HG03159 (cell line): ENCODE results near the gene ARPC4.

Experiments used
- ATAC-seq: cut with Tn5 transposase; IDR thresholded peaks from one replicate; pipeline ENCODE4 v1.9.1; 2021; ENCODE audit warnings: mild to moderate bottlenecking, moderate library complexity; ENCODE audit not compliant: unreplicated experiment

ARPC4 gene

GRCh38 chr3:9792405-9793160 is at the start of gene ARPC4, which contains the start of gene TADA3:
Gene ARPC4 (plus strand): TSS chr3:9793082. CDS start chr3:9793122, 40 bp downstream.
Gene TADA3 (minus strand): TSS chr3:9792473. CDS start chr3:9791466, 1,007 bp downstream.
- peak; percentile 85 for ATAC-seq

DNA sequence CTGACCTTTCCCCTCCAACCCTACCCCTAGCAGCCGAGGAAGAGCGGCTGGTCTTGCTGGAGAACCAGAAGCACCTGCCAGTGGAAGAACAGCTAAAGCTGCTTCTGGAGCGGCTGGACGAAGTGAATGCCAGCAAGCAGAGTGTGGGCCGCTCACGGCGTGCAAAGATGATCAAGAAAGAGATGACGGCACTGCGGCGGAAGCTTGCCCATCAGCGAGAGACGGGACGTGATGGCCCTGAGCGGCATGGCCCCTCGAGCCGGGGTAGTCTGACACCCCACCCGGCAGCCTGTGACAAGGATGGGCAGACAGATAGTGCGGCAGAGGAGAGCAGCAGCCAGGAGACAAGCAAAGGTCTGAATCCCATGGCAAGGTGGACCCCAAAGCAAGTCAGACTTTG is 49.3 kb upstream of the ARPC4 start:
- ATAC-seq = no peak

DNA sequence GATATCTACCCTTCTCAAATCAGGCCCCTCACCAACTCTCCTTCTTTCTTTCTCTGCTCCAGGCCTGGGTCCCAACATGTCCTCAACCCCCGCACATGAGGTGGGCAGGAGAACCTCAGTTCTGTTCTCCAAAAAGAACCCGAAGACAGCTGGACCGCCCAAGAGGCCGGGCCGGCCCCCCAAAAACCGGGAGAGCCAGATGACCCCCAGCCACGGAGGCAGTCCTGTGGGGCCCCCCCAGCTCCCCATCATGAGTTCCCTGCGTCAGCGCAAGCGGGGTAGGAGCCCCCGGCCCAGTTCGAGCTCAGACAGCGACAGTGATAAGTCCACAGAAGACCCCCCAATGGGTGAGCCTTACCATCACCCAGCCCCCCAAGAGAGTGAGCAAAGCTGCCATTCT is 48.7 kb upstream of the ARPC4 start:
- ATAC-seq = no peak

- no peak for ATAC-seq
These were observed 47.4 kb upstream of the ARPC4 start for GRCh38 chr3:9745521-9745920.

DNA sequence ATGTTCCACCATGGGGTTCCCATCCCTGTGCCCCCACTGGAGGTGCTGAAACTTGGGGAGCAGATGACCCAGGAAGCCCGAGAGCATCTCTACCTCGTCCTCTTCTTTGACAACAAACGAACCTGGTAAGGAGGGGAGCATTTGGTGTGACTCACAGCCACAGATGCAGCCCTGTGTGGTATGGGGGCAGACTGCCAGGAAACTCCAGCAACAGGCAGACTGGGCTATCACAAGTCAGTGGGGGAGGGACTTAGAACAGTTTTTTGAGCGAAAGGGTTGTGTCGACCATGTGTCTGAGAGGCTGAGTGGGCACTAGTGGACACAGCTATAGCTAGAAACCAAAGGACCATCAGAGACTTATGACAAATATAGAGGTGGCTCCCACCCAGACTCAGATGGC is 46.6 kb upstream of the ARPC4 start:
- no peak for ATAC-seq

- no peak for ATAC-seq
These were observed 45.6 kb upstream of the ARPC4 start for GRCh38 chr3:9747267-9747666.

- no peak for ATAC-seq
These were observed 44.9 kb upstream of the ARPC4 start for GRCh38 chr3:9748031-9748430.

DNA sequence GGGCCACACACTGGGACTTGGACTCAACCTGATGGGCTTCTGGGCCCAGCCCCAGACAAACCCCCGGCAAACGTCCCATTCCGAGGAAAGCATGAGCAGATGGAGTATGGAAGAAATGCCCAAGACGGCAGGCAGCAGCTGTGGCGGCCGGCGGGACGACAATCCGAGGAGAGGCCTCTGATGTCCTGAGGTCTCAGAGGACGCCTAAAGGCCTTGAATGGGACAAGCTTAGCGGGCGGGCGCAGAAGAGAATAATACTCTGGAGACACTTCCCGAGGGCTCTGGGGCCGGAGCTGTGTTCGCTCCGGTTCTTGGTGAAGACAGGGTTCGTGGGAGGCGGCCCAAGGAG is 43.6 kb upstream of the ARPC4 start:
- no peak for ATAC-seq

DNA sequence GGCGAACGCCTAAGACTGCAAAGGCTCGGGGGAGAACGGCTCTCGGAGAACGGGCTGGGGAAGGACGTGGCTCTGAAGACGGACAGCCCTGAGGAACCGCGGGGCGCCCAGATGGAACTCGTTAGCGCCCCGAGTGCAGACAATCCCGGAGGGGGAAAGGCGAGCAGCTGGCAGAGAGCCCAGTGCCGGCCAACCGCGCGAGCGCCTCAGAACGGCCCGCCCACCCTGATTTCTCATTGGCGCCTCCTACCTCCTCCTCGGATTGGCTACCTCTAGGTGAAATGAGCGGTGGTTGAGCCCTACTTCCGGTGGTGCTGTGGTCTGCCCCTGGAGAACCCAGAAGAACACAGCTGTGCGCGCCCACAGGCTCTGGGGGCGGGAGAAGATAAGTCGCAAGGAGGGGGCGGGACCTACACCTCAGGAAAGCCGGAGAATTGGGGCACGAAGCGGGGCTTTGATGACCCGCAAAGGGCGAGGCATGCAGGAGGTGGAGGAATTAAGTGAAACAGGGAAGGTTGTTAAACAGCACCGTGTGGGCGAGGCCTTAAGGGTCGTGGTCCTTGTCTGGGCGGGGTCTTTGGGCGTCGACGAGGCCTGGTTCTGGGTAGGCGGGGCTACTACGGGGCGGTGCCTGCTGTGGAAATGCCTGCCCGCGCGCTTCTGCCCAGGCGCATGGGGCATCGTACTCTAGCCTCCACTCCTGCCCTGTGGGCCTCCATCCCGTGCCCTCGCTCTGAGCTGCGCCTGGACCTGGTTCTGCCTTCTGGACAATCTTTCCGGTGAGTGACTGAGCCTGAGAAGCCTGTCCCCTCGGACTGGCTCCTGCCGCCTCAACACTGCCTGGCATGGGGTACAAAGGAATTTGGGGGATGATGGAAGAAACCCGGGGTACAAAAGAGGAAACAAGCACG is 43.0 kb upstream of the ARPC4 start, which contains the start of gene OGG1:
TSS of gene OGG1 (plus strand) at position 308 of the 911 bp plus-strand sequence. CDS start at position 643, 335 bp downstream.
- ATAC-seq = peak; percentile 95

DNA sequence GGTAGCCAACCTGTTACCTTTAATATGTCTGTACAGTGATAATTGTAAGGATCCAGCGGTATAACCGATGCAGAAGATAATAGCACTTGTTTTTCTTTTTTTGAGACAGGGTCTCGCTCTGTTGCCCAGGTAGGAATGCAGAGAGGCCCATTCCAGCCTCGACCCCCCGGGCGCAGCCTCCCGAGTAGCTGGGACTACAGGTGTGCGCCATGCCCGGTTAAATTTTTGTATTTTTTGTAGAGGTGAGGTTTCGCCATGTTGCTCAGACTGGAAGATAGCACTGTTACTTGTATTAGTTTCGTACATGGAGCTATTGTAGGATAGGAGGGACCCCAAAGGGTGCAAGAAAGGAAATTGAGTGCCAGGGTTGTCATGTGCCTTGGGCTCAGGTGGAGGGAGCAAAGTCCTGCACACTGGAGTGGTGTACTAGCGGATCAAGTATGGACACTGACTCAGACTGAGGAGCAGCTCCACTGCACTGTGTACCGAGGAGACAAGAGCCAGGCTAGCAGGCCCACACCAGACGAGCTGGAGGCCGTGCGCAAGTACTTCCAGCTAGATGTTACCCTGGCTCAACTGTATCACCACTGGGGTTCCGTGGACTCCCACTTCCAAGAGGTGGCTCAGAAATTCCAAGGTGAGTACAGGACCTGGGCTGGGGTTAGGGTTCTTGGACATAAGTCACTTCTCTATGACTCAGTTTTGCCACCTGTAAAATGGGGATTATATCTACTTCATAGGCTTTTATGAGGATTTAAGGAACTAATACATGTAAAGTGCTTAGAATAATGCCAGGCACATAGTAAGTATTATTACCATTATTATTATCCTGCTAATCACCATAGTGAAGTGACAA is 42.1 kb upstream of the ARPC4 start:
- no peak for ATAC-seq

GRCh38 chr3:9754678-9755077 is 38.2 kb upstream of the ARPC4 start:
- ATAC-seq = no peak

GRCh38 chr3:9757427-9757826 is 35.5 kb upstream of the ARPC4 start:
- ATAC-seq = no peak

DNA sequence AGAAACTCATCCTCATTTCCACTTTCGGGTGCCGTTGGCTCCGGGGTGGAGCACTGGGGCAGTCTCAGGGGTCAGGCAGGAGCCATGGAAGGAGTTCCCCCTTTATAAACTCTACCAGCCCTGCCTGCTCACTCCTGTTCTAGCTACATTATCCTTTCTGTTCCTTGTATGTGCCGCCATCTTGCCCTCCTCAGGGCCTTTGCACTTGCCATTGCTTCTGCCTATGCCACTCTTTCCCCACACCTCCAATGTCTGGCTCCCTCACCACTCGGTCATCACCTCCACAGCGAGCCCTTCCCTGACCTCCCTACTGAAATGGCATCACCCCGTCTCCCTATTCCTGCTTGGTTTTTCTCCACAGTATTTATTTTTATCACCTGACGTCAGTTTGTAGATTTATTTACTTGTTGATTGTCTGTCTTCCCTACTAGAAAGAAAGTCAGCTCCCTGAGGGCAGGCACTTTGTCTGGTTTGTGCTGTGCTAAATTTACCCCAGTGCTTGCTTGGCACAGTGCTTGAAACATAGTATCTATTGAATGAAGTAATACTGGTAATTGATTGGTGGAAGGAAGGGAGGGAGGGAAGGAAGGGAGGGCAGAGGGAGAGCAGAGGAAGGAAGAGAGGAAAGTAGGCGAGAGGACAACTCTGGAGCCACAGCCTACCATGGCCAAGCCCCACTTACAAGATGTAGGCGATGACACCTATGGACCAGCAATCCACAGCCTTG is 31.9 kb upstream of the ARPC4 start:
- no peak for ATAC-seq

DNA sequence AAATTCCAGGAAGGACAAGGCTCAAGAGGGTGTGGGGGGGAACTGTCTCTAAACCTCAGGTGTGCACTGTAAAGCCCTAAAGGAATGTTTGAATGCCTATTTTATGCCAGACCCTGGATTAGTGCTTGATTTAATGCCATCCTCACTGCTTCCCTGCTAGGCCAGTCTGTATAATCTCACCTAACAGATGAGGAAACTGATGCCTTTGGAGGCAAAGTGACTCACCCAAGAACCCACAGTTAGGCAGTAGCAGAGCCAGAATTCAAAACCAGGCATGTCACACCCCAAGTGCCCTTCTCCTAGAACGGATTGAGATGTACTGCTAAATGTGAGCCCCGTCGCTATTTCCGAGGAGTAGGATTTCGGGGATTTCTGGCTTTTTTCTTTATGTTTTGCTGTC is 31.0 kb upstream of the ARPC4 start:
- no peak for ATAC-seq

DNA sequence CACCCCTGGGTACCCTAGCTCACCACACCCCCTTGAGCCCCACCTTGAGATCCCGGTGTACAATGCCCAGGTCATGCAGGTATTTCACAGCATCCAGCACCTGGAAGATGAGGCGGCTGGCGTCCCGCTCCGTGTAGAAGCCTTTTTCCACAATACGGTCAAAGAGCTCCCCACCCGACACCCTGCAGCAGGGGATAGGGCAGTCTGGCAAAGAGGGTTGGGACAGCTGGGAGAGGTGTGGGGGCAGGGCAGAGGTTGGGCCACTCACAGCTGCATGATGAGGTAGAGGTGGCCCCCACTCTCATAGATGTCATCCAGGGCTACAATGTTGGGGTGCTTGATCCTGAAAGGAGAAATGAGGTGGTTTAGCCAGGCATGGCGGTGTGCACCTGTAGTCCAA is 30.0 kb upstream of the ARPC4 start:
- ATAC-seq = no peak

DNA sequence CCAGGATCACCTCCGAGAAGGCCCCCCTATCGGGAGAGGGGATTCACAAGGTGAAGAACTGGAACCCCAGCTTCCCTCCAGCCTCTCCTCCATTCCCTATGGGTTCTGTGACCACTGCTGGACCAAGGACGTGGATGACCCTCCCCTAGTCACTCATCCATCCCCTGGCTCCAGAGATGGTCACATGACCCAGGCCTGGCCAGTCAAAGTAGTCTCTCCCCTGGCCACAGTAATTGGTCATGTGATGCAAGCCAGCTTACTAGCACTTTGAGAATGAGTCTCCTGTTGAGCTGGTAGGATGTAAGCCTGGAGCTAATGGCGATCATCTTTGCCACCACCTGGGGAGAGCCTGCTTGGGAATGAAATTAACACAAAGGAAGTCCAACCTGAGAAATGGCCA is 27.0 kb upstream of the ARPC4 start:
- ATAC-seq = no peak

DNA sequence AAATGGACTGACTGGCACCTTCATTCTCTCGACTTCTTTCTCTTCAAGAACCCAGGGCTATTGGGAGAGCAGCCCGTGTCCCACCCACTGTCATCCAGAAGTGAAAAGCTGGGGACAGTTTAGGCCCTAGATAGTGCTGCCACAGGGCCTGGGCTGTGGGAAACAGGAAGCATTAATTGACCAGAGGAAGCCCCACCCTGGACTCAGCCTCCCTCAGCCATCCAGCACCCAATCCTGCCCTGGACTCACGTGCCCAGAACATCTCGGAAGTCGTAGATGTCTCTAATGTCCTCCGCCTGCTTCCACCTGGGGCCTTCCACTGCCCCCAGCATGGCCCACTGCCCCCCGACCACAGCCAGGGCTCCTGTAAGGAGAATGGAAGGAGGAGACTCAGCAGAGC is 25.5 kb upstream of the ARPC4 start:
- no peak for ATAC-seq

- no peak for ATAC-seq
These were observed 24.6 kb upstream of the ARPC4 start for GRCh38 chr3:9768141-9768775.

GRCh38 chr3:9769012-9769411 is 23.9 kb upstream of the ARPC4 start:
- no peak for ATAC-seq
